ENCODE data around the gene INA.

INA gene

DNA sequence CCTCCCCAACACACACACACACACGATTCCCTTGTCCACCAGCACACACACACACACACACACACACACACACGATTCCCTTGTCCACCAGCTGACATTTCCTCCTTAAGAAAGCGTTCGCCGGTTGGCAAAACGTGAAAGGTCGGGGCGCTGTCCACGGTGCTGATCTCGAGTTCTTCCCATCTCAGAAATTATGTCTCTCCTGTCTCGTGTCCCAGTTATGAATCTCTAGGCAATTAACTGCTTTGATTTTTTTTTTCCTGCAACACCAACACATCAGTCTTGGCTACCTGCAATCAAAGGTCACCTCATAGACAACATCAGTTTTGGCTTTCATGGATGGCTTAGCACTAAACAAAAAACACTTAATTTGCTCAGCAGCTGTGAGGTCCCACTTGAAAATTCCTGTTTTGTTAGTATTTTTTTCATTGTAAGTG lies 1.9 kb downstream of the INA start:
- Histone ChIP-seq H3K4me3 (ENCODE audit: low read depth, low read length) (peak overlapping the region; percentile 74), H3K9me3 (no peaks in the 10 kb centered on the region), H3K36me3 (peaks cover 14% of the 10 kb centered on the region), H3K27me3 (no peaks in the 10 kb centered on the region), H3K4me1 (peaks cover 15% of the 10 kb centered on the region)
- DNase-seq, result peak; percentile 25
- TF ChIP-seq CTCF (IDR thresholded peaks at IDR 0.05; ENCODE audit: low read depth, low read length), result no peak

DNA sequence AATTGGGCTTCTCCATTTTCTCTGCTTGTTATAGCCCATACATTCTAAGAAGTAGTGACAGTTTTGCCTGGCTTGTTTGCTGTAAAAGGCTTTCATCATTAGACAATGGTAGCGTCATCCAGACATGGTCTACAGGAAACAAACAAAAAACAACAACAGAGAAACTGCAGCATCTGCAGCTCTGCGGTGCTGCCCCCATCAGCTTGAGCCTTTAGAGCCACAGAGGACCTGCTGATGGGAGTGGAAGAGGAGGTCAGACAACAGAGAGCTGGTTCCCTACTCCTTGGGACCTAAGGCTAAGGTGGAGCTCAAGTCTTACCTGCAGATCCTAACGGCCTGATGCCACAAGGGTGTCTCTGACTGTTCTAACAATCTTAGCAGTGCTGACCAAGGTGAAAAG lies 3.1 kb downstream of the INA start:
- peaks cover 19% of the 10 kb centered on the region for H3K36me3 ChIP-seq
- H3K4me3 ChIP-seq (ENCODE audit: low read depth, low read length), result peak overlapping the region; percentile 74
- H3K9me3 ChIP-seq, result no peaks in the 10 kb centered on the region
- no peaks in the 10 kb centered on the region for H3K27me3 ChIP-seq
- no peak for DNase-seq
- 0 out of 2 replicates have a peak, but pooled peaks have one; percentile 11 for TF ChIP-seq CTCF (IDR thresholded peaks at IDR 0.05; ENCODE audit: low read depth, low read length)
- H3K4me1 ChIP-seq, result peaks cover 15% of the 10 kb centered on the region

GRCh38 chr10:103280506-103280905 lies 3.6 kb downstream of the INA start:
- no peak for DNase-seq
- Histone ChIP-seq H3K4me3 (ENCODE audit: low read depth, low read length) (peak overlapping the region; percentile 74), H3K4me1 (peaks cover 15% of the 10 kb centered on the region), H3K36me3 (peaks cover 19% of the 10 kb centered on the region), H3K27me3 (no peaks in the 10 kb centered on the region), H3K9me3 (no peaks in the 10 kb centered on the region)
- TF ChIP-seq CTCF (IDR thresholded peaks at IDR 0.05; ENCODE audit: low read depth, low read length), result no peak

GRCh38 chr10:103281753-103282152 lies 4.8 kb downstream of the INA start:
- Histone ChIP-seq H3K4me3 (ENCODE audit: low read depth, low read length) (peak overlapping the region; percentile 74), H3K36me3 (peaks cover 23% of the 10 kb centered on the region), H3K27me3 (no peaks in the 10 kb centered on the region), H3K4me1 (peaks cover 15% of the 10 kb centered on the region), H3K9me3 (no peaks in the 10 kb centered on the region)
- no peak for TF ChIP-seq CTCF (IDR thresholded peaks at IDR 0.05; ENCODE audit: low read depth, low read length)
- DNase-seq, result peak; percentile 89

- Histone ChIP-seq H3K9me3 (no peaks in the 10 kb centered on the region), H3K4me3 (ENCODE audit: low read depth, low read length) (no peak overlapping the region), H3K36me3 (peaks cover 34% of the 10 kb centered on the region), H3K4me1 (peaks cover 15% of the 10 kb centered on the region), H3K27me3 (no peaks in the 10 kb centered on the region)
- no peak for TF ChIP-seq CTCF (IDR thresholded peaks at IDR 0.05; ENCODE audit: low read depth, low read length)
- DNase-seq, result no peak
These were observed 6.0 kb downstream of the INA start for GRCh38 chr10:103282961-103283360.

DNA sequence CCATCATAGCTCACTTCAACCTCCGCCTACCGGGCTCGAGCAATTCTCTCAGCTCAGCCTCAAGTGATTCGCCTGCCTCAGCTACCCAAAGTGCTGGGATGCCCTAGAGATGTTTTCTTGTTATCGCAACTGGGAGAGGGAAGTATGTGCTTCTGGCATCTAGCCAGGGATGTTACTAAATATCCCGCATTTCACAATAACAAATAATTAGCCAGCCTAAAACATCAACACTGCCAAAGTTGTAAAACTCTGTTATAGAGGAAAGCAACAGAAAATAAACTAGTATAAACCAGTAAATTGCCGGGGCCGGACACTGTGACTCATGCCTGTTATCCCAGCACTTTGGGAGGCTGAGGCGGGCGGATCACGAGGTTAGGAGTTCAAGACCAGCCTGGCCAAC lies 7.2 kb downstream of the INA start:
- no peaks in the 10 kb centered on the region for H3K9me3 ChIP-seq
- H3K27me3 ChIP-seq, result no peaks in the 10 kb centered on the region
- H3K4me1 ChIP-seq, result peaks cover 15% of the 10 kb centered on the region
- no peak for DNase-seq
- no peak overlapping the region for H3K4me3 ChIP-seq (ENCODE audit: low read depth, low read length)
- H3K36me3 ChIP-seq, result peaks cover 46% of the 10 kb centered on the region
- TF ChIP-seq CTCF (IDR thresholded peaks at IDR 0.05; ENCODE audit: low read depth, low read length), result no peak
